Ovary (tissue), 3 donors: ENCODE measurements around the gene SEMA4D.

Source experiments
- CTCF ChIP-seq, 3 donors: fragments of 450-650 bp in 2 of 3; fragments of 200-600 bp in 1 of 3; IDR thresholded peaks; one replicate each; pipeline versions ENCODE4 v1.5.1 to v1.8.0; 2016 to 2022; ENCODE audit warnings: antibody characterized with exemption in 3 of 3, mild to moderate bottlenecking in 1 of 3
- EP300 ChIP-seq: sonication (generic); formaldehyde crosslinking; IDR thresholded peaks from one replicate; pipeline ENCODE4 v1.6.1; 2017; ENCODE audit warnings: antibody characterized with exemption
- donor health status: DM: no; HTN: no; CAD: no.

- TF ChIP-seq EP300 (no peak), CTCF (IDR thresholded peaks at IDR 0.05) (no peak)
These were observed 182.4 kb downstream of the SEMA4D start for GRCh38 chr9:89315482-89315881.
